GM19023 (cell line): ENCODE results near the gene FHDC1.

Experiments used
- ATAC-seq: cut with Tn5 transposase; IDR thresholded peaks from one replicate; pipeline ENCODE4 v1.9.1; 2021; ENCODE audit warnings: mild to moderate bottlenecking, moderate library complexity; ENCODE audit not compliant: unreplicated experiment

FHDC1 gene

DNA sequence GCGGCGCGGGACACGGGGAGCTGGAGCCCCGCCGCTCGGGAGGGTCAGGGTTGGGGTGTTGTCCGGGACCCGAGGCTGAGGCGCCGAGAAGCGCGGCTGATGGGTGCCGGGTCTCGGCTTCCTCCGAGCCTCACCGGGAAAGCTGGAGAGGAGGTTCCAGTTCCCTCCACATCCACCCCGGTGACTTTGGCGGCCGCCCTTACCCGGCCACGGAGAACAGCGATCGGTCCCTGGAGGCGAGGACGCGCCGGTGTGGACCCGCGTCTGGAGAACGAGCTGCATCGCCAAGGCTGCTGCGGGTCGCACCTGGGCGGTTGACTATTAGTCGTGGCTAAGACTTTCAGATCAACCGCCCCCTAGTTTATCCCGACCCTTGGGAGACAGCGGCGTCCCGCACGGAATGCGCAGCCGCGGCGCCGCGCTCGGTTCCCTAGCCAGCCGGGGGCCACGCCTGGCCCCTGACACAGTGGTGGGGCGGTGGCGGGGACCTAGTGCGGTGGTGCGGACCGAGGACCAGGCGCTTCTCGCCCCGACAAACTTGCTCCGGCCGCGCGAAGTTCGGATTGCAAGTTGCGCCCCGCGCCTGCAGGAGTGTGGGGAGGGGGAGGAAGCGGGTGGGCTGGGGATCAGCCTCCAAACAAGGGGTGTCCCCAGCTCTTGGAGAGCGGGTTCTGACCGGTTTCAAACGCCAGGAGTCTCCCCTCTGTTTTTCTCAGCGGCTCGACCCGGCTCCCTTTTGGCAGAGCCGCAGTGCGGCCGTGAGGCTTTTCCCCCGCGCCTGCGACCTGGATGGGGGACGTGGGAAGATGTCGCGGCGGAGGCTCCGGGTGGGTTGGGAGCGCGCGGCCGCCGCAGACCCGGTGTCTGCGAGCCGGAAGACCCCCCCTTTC lies 568 bp downstream of the FHDC1 start:
- ATAC-seq = no peak

DNA sequence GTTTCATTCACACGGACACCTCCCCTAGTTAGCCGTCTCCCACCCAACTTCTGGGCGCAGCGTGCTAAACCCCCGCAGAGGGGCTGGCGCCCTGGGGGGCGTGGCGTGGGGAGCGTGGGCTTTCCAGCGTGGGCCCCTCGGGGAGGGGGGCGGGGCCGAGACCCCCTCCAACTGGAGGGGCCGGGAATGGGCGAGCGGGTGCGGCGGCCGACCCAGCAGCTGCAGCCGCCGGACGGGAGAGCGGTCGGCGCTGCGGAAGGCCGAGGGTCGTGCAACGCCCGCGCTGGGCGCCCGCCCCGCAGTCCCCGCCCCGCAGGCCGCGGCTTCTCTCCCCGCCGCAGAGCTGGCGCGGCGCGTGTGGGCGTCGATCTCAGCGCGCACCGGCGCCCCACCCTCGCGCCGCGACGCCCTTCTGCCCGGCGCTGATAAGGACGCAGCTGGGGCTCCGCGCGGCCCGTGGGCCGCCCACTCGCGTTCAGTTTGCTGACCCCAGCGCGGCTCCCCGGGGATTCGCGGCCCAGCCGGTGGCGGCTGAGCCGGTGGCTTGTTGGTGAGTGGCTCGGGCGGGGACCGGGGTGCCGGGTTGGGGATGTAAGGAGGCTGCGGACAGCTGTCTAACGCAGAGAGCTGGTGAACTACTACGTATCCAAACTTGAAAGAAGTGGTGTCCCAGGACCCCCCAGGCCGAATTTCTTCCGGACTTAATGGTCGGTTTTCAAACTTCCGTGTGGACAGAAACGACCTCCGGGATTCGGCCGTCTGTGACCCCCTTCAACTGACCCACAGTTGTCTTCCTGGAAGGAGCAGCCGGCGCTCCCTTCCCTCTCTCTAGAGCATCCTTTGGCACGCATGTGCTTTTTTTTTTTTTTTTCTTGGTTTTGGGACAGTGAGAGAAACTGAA lies 1.5 kb downstream of the FHDC1 start:
- ATAC-seq = no peak

DNA sequence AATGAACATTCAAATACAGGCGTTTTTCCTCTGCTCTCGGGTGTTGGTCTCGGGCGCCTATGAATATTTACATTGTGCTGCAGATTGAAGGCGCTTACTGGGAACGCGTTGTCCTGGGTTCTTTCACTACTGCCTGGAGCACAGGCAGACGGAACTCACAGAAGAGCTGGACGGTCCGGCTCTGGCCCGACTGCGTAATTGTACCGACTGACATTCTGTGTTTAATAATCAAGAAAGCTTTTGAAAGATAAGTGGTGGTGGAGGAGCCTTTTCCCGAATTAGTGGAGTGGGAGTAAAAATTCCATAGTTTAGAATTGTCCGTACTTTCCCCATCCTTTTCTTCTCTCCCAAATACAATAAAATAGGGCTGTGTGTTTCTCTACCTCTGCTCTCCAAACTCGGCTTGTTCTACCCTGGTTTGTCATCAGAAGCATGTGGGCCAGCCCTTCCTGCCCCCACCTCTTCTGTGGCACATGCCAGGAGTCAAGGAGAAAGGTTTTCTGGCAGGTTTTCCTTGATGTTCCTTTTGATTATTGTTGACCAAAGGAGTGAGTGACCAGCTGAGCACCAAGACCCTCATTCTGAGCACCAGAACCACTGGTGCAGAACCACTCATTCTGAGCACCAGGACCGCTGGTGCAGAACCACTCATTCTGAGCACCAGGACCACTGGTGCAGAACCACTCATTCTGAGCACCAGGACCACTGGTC lies 2.3 kb downstream of the FHDC1 start:
- no peak for ATAC-seq

DNA sequence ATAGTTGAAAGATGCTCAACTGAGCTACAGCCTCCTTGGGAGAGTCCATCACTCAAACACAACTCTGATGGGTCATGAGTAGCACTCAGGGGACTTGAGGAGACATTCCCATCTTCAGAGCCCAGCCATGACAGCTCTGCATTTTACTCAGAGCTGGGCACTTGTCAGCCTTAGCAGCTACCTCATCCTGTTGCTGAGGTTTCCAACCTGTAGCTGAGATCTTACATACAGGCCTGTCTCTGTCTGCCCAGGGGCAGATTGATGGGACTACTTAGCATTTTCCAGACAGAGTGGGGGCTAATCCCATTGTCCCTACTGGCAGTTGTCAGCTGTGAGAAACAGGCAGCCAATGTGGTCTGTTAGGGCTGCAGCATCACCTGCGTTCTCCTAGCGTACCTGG lies 3.5 kb downstream of the FHDC1 start:
- ATAC-seq = no peak

DNA sequence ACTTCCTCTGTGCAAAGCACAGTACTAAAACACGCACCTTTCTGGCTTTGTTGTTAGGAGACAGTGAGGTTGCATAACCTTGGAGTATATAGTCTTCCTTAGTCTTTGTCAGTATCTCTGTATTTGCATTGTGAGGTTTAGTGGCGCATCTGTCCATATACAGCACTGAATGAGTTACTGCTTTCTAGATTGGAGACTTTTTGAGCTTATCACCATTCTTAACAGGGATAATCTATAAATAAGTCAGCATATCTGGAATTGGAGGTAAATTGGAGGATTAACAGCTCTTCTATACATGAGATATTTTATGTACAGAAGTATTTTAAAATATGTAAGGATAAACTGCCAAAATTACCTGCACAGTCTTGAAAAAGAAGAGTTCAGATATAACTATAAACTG lies 4.3 kb downstream of the FHDC1 start:
- no peak for ATAC-seq

- ATAC-seq = no peak
Measured at GRCh38 chr4:152941411-152941810, 5.3 kb downstream of the FHDC1 start.

DNA sequence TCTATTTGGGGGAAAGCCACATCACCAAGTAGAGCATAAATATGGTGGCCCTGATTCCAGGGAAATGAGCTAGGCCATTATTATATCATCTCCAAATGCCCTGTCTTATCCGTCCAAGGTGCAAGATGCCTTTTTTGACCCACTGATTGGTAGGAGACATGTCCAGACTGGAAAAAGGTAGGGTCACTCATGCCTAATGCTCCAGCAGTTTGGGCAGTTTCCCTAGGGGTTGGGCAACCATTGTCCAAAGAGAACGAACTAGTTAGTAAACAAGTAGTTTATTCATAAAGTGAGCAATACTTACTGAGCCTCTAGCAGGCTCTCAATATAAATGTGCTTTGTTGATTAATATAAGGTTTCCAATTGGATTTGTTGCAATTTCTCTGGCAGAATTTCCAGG lies 6.2 kb downstream of the FHDC1 start:
- no peak for ATAC-seq

- ATAC-seq = no peak
Measured at GRCh38 chr4:152943672-152944071, 7.5 kb downstream of the FHDC1 start.

GRCh38 chr4:152944666-152945320 lies 8.7 kb downstream of the FHDC1 start:
- no peak for ATAC-seq

DNA sequence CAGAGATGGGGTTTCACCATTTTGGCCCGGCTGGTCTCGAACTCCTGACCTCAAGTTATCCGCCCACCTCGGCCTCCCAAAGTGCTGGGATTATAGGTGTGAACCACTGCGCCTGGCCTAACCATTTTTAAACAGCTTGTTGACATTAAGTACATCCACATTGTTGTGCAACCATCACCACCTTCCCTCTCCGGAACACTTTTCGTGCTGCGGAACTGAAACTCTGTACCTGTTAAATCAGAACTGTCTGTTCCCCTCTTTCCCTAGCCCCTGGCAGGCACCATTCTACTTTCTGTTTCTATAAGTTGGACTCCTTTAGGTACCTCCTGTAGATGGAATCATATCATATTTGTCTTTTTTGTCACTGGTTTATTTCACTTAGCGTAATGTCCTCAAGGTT lies 9.5 kb downstream of the FHDC1 start:
- ATAC-seq = no peak

DNA sequence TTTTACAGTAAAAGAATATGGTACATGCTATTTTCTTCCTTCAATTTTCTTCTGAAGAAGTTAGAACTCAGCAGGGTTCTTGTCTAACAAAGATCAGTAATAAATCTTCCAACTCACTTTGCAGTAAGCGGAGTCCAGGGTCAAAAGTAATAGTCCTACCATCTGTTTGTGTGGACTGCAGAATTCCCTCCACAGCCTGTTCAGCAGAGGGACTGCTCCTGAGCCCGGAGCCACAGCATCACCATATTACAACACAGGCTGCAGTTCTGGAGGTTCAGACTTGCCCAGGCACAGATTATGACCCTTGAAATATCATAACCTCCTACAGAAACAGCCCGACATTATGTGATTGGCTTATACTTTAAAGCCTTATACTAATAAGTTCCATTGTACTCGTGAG lies 10.3 kb downstream of the FHDC1 start:
- ATAC-seq = no peak

GRCh38 chr4:152947311-152947710 lies 11.2 kb downstream of the FHDC1 start:
- ATAC-seq = no peak

- no peak for ATAC-seq
Measured at GRCh38 chr4:152949930-152950329, 13.8 kb downstream of the FHDC1 start.

- no peak for ATAC-seq
Measured at GRCh38 chr4:152950402-152951274, 14.5 kb downstream of the FHDC1 start.

DNA sequence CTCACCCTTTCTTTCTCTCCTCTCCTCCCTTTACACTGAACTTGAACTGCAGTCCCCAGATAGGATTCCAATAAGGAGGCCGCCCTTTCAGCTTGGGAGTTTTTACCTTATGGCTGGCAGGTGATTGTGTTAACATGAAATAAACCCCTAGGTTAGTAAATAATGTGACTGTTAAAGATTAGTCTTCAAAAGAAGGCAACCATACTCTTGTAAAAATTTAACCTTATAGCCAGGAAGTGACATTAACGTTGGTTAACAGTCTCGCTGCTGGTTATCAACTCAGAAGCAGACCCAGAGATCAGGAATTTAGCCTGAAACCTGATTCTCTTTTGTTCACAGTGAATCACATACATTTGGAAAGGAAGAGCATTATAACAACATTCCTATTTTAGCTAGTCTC lies 15.2 kb downstream of the FHDC1 start:
- no peak for ATAC-seq

DNA sequence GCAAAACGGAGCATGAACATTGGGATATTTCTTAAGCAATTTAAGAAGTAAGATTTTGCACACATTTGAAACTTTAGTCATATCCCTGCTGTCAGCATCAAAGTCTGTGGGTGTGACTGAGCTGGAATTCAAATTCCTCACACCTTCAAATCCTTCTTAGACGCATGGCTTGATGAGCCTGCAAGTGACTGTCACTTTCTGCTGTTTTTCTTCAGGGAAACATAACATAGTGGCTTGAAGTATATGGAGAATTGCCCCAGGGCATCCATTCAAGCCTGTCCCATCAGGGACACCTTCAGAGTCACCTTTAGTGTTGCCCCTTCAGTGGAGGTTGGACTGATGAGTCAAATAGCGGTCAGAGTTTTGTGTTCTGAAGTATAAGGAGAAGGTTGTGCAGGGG lies 17.4 kb downstream of the FHDC1 start:
- ATAC-seq = no peak

DNA sequence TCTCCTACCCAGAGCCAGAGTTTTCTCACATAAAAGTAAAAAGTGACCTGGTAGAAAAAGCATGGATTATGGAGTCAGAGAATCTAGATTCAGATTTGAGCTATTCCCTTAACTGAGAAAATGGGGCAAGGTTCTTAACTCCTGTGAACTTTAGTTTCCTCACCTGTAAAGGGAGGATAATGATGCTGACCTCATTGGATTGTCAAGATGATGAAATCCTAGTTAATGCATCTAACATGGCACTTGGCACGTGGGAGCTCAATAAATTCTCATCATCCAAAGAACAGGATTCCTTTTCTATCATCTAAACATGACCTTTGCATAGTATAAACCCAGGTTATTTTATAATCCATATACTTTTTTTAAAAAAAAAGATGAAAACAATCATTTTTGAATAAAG lies 18.6 kb downstream of the FHDC1 start:
- ATAC-seq = no peak

GRCh38 chr4:152956147-152956546 lies 20.0 kb downstream of the FHDC1 start:
- no peak for ATAC-seq

- no peak for ATAC-seq
Measured at GRCh38 chr4:152956650-152957436, 20.7 kb downstream of the FHDC1 start.
